GM12873 (cell line): Measurements from ENCODE around the gene ADCY7.

ENCODE experiments used
- TF ChIP-seq, protein P1 (sequence below): IDR thresholded peaks from 2 replicates; pipeline ENCODE4 v1.5.1; 2012; ENCODE audit warnings: low read depth, mild to moderate bottlenecking, moderate library complexity, low read length, control low read depth; ENCODE audit not compliant: insufficient read depth; ENCODE audit errors: missing control alignments

ADCY7 gene

DNA sequence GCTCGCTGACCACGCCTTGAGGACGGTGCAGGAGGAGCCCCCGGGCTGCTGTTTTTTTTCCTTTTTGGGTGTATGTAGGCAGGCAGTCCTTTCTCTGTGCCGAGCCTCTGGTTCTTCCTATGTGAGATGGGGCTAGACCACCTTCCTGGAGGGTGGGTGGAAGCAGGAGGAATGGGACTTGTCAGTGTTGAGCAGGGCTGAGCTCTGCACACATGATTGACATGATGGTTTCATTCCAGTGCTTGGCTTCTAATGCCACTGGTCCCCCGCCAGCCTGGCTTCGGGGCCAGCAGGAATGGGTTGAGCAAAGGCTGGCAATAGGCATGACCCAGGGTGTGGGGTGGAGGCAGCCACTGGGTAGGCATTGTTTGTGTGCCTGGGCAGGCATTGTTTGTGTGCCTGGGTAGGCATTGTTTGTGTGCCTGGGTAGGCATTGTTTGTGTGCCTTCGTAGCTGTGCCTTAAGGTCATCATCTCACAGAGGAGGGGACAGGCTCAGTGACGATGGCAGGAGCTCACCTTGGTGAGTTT, 14.2 kb upstream of the ADCY7 start:
- TF ChIP-seq, protein P1, sequence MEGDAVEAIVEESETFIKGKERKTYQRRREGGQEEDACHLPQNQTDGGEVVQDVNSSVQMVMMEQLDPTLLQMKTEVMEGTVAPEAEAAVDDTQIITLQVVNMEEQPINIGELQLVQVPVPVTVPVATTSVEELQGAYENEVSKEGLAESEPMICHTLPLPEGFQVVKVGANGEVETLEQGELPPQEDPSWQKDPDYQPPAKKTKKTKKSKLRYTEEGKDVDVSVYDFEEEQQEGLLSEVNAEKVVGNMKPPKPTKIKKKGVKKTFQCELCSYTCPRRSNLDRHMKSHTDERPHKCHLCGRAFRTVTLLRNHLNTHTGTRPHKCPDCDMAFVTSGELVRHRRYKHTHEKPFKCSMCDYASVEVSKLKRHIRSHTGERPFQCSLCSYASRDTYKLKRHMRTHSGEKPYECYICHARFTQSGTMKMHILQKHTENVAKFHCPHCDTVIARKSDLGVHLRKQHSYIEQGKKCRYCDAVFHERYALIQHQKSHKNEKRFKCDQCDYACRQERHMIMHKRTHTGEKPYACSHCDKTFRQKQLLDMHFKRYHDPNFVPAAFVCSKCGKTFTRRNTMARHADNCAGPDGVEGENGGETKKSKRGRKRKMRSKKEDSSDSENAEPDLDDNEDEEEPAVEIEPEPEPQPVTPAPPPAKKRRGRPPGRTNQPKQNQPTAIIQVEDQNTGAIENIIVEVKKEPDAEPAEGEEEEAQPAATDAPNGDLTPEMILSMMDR, result no peak

DNA sequence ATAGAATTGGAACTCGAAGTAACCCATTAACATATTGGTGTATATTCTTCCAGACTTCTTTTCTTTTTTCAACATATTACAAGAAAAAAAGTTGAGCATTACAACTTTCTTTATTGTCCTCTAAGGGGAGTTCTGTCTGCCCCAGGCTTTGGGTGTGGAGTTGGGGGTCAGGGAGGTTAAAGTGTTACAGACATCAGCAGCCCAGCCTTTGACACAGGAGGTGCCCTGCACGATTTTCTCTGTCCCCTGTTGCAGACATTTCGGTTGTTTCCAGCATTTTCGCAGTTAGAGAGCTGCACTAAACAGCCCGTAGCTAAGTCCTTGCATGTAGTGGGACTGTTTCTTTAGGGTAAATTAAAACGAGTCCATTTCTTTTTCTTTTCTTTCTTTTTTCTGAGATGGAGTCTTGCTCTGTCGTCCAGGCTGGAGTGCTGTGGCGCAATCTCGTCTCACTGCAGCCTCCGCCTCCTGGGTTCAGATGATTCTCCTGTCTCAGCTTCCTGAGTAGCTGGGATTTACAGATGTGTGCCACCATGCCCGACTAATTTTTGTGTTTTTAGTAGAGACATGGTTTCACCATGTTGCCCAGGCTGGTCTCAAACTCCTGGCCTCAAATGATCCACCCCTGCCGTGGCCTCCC, 13.4 kb upstream of the ADCY7 start:
- TF ChIP-seq, protein P1, result no peak

DNA sequence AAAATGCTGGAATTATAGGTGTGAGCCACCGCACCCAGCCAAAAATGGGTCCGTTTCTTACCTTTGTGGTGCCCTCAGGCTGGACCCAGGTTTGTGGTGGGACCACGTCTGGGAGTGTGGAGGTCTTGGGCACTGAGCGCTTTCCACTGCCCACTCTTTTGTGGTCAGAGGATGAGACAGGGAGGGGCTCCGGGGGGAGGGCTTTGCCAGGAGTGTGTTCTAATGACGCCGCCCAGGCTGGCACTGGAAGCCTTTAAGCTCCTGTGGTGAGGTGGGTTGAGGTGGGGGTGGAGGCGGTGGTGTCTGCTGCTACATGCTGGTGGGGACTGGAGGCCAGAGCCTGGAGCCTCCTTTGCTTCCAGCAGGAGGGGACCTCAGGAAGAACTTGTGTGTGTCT, 12.8 kb upstream of the ADCY7 start:
- TF ChIP-seq, protein P1, result no peak

DNA sequence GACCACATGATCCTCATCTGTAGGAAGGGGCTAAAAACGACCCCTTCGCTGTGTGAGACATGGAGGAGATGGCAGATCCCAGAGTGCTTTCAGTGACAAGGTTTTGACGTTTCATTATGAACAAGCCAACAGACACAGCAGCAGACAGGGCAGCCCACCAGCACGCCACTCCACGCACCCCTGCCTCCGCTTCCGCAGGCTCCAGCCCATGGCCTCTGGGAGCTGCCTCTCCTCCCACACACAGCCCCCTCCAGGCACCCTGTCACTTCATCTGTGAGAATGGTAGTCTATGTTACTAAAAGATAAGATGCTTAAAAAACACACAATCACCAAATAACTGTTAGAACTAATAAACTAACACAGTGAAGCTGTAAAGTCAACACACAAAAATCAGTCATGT, 12.3 kb upstream of the ADCY7 start:
- TF ChIP-seq, protein P1, result no peak

DNA sequence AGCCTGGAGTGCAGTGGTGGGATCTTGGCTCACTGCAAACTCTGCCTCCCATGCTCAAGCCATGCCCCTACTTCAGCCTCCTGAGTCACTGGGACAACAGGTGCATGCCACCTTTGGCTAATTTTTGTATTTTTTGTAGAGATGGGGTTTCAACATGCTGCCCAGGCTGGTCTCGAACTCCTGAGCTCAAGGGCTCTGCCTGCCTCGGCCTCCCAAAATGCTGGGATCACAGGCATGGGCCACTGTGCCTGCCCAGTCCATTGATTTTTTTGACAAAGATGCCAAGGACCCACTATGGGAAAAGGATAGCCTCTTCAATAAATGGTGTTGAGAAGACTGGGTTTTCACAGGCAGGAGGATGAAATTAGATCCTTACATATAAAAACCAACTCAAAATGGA, 10.8 kb upstream of the ADCY7 start:
- TF ChIP-seq, protein P1, result no peak

DNA sequence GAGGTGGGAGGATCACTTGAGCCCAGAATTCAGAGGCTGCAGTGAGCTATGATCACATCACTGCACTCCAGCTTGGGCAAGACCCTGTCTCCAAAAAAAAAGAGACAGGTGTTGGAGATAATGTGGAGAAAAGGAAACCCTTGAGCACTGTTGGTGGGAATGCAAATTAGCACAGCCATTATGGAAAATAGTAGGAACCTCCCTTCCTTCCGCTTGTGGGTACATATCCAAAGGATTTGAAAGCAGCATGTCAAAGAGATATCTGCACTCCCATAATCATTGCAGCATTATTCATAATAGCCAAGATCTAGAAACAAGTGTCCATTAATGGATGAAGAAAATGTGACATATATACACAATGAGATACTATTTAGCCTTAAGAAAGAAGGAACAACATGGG, 9.7 kb upstream of the ADCY7 start:
- TF ChIP-seq, protein P1, result no peak

DNA sequence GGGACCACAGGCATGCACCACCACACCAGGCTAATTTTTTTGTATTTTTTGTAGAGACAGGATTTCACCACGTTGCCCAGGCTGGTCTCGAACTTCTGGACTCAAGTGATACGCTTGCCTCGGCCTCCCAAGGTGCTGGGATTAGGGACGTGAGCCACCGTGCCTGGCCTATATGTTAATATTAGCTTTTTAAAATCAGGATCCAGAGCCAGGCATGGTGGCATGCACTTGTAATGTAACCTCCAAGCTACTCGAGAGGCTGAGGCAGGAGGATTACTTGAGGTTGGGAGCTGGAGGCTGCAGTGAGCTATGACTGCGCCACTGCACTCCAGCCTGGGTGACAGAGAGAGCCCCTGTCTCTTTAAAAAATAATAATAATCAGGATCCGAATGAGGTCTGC, 8.5 kb upstream of the ADCY7 start:
- TF ChIP-seq, protein P1, result no peak
